Spleen (tissue), 11 donors: ENCODE data around the gene FNBP1. TPM values are rescaled to one million over a fixed set of nuclear protein-coding genes. Genes with fewer than 3 reads are reported as not detected.

Experiments used
- DNase-seq: peaks from one replicate; pipeline ENCODE4 v3.0.0-alpha.2; 2020
- H3K27ac ChIP-seq, 8 donors: fragments of 200-600 bp; sonication (generic) in 7 of 8; 1 replicate in 4 of 8; 2 replicates in 4 of 8; pipeline versions ENCODE4 v1.5.0 to v1.8.0; 2016 to 2021; ENCODE audit warnings: inconsistent platforms in 4 of 8, mild to moderate bottlenecking in 4 of 8, moderate library complexity in 1 of 8
- H3K27me3 ChIP-seq, 7 donors: fragments of 200-600 bp; sonication (generic) in 6 of 7; replicated peaks in 1 of 7; 1 replicate in 4 of 7; 2 replicates in 3 of 7; pipeline versions ENCODE4 v1.5.0 to v1.8.0; 2016 to 2021; ENCODE audit warnings: inconsistent platforms in 3 of 7, mild to moderate bottlenecking in 1 of 7
- H3K36me3 ChIP-seq, 6 donors: fragments of 200-600 bp; sonication (generic) in 5 of 6; 1 replicate in 4 of 6; 2 replicates in 2 of 6; pipeline versions ENCODE4 v1.5.0 to v1.8.0; 2016 to 2021; ENCODE audit warnings: inconsistent platforms in 2 of 6
- H3K4me1 ChIP-seq, 6 donors: fragments of 200-600 bp; sonication (generic) in 5 of 6; 1 replicate in 3 of 6; 2 replicates in 3 of 6; pipeline versions ENCODE4 v1.5.0 to v1.8.0; 2016 to 2021; ENCODE audit warnings: inconsistent platforms in 3 of 6
- H3K4me3 ChIP-seq, 8 donors: fragments of 200-600 bp; sonication (generic) in 7 of 8; 1 replicate in 4 of 8; 2 replicates in 4 of 8; pipeline versions ENCODE4 v1.5.0 to v1.8.0; 2016 to 2021; ENCODE audit warnings: inconsistent platforms in 4 of 8, mild to moderate bottlenecking in 4 of 8, moderate library complexity in 2 of 8
- H3K9me3 ChIP-seq, 8 donors: fragments of 200-600 bp; sonication (generic) in 7 of 8; 1 replicate in 4 of 8; 2 replicates in 4 of 8; pipeline versions ENCODE4 v1.5.0 to v1.8.0; 2016 to 2021; ENCODE audit warnings: inconsistent platforms in 4 of 8
- POLR2A ChIP-seq, 3 donors: fragments of 450-650 bp; IDR thresholded peaks; one replicate each; pipeline ENCODE4 v1.5.1; 2017; ENCODE audit warnings: antibody characterized with exemption in 3 of 3, mild to moderate bottlenecking in 1 of 3
- POLR2AphosphoS5 ChIP-seq, 3 donors: sonication (generic); formaldehyde crosslinking; IDR thresholded peaks; one replicate each; pipeline ENCODE4 v1.5.1; 2017; ENCODE audit warnings: antibody characterized with exemption in 3 of 3
- whole genome bisulfite sequencing, 5 donors: extraction: QIAGEN DNeasy Blood & Tissue Kit in 3 of 5; methylation state at CpG; one replicate each; pipeline versions ENCODE4 v1.1.5 to v1.1.7; 2013 to 2018; 5-methylcytosine and 5-hydroxymethylcytosine counted together
- intact Hi-C: fragments of 100-400 bp; cut with DNase I; formaldehyde crosslinking; loops from one replicate; pipeline ENCODE4 v1.15.0; 2023; ENCODE audit warnings: low total_unique reads
- polyA plus RNA-seq, 3 donors: library from polyadenylated mRNA; stranded (reverse); fragments of 200-250 nt; gene quantifications; one replicate each; pipeline ENCODE4 v1.2.1, GENCODE V29; 2013
- total RNA-seq, 7 donors: library from RNA; depleted of rRNA in 3 of 7; stranded (reverse); fragments of >200 nt in 3 of 7; fragmentation: NEBNext Ultra II Directional in 4 of 7; extraction: Animal tissue kit (Norgen Biotek cat#: 25700) in 4 of 7; gene quantifications; one replicate each; pipeline versions ENCODE4 v1.1.0 to v1.2.1, GENCODE V29; 2016 to 2021
- TF ChIP-seq, protein P1 (sequence below), 11 experiments: fragments of 200-600 bp in 7 of 11; fragments of 450-650 bp in 4 of 11; sonication (generic) in 4 of 11; IDR thresholded peaks in 8 of 11; conservative IDR thresholded peaks in 3 of 11; 1 replicate in 7 of 11; 2 replicates in 4 of 11; pipeline versions ENCODE4 v1.4.0 to v1.8.0; 2016 to 2021; ENCODE audit warnings: antibody characterized with exemption in 11 of 11, inconsistent platforms in 4 of 11, mild to moderate bottlenecking in 1 of 11
- donor health status: healthy with polysubstance abuse.
- donor health status: DM: no; HTN: no; CAD: no; lungs with moderate emphysema.
- donor health status: DM: no; HTN: no; CAD: no.
- donor health status: Bipolar disorder and iron deficiency.
- donor health status: healthy.
- donor health status: DM: no; HTN: no; CAD: no.
- donor health status: DM: yes; HTN: yes; CAD: no.

The FNBP1 gene
- total and polyA plus RNA-seq, 10 donors: 40.6 to 156 (median 146) TPM

DNA sequence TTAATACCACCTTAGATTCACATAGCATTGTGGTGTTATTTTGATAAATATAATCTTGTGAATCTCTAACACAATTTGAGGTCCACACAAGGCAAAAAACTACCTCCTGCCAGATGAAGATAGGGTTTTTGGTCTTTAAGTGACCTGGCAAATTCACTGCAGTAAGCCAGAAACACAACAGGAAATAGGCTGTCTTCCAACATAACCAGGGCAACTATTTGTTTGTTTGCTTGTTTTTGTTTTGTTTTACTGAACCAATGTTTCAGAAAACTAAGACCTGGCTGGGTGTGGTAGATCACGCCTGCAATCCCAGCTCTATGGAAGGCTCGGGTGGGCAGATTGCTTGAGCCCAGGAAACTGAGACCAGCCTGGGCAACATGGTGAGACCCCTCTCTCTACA lies 112.2 kb downstream of the FNBP1 start:
- Histone ChIP-seq H3K4me3 (no peak overlapping the region), H3K36me3 (peaks cover 0 to 65% (median 39%) of the 10 kb centered on the region in 6 donors), H3K27ac (peak overlapping the region in 7 of 8 donors; percentile 30 to 76 (median 52)), H3K27me3 (no peaks in the 10 kb centered on the region), H3K4me1 (peaks cover 32 to 60% (median 55%) of the 10 kb centered on the region in 6 donors), H3K9me3 (no peaks in the 10 kb centered on the region)
- intact Hi-C loops: no loop called here
- TF ChIP-seq, protein P1, sequence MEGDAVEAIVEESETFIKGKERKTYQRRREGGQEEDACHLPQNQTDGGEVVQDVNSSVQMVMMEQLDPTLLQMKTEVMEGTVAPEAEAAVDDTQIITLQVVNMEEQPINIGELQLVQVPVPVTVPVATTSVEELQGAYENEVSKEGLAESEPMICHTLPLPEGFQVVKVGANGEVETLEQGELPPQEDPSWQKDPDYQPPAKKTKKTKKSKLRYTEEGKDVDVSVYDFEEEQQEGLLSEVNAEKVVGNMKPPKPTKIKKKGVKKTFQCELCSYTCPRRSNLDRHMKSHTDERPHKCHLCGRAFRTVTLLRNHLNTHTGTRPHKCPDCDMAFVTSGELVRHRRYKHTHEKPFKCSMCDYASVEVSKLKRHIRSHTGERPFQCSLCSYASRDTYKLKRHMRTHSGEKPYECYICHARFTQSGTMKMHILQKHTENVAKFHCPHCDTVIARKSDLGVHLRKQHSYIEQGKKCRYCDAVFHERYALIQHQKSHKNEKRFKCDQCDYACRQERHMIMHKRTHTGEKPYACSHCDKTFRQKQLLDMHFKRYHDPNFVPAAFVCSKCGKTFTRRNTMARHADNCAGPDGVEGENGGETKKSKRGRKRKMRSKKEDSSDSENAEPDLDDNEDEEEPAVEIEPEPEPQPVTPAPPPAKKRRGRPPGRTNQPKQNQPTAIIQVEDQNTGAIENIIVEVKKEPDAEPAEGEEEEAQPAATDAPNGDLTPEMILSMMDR (IDR thresholded peaks at IDR 0.05 in 8 of 11, conservative IDR thresholded peaks at IDR 0.05 in 3 of 11): no peak
- TF ChIP-seq POLR2AphosphoS5 (IDR thresholded peaks at IDR 0.05) (no peak), POLR2A (IDR thresholded peaks at IDR 0.05) (no peak)
- no peak for DNase-seq
- WGBS, 5 donors: 75 to 90% (median 86%) methylated on average over 2 of the region's 2 CpGs

DNA sequence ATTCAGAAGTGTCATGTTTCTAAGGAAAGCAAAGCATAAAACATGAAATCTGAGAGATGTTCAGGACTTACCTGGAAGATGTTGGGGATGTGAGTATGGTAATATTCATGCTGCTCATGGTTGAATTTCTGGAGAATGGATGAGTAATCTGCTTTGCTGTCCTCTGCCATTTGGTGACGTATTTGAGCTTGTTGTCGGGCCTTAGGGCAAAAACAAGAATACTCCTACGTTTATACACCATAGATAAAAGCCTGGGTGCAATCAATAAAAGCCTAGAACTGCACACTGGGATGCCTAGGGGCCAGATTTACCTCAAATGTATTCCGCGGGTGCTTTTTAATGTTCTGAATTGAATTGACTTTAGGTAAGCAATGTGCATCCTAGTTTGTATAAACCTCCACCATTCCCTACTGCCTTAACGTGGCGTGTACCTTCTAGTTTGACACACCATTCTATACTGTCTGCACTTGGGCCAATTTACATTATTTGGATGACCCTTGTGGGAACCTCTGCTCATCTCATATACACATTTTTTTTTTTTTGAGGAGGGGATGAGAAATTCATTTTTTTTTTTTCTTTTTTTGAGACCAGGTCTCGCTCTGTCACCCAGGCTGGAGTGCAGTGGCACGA lies 113.4 kb downstream of the FNBP1 start:
- Histone ChIP-seq H3K36me3 (peaks cover 0 to 69% (median 48%) of the 10 kb centered on the region in 6 donors), H3K9me3 (no peaks in the 10 kb centered on the region), H3K27me3 (no peaks in the 10 kb centered on the region), H3K27ac (peak overlapping the region in 2 of 8 donors; percentile 48 to 71), H3K4me1 (peaks cover 28 to 49% (median 44%) of the 10 kb centered on the region in 6 donors), H3K4me3 (no peak overlapping the region)
- no peak for DNase-seq
- TF ChIP-seq, protein P1 (IDR thresholded peaks at IDR 0.05 in 8 of 11, conservative IDR thresholded peaks at IDR 0.05 in 3 of 11): no peak
- no peak for TF ChIP-seq POLR2A (IDR thresholded peaks at IDR 0.05)
- TF ChIP-seq POLR2AphosphoS5 (IDR thresholded peaks at IDR 0.05): no peak
- 93 to 97% (median 96%) methylated on average over 9 of the region's 9 CpGs for WGBS, 5 donors
- intact Hi-C loops: no loop called here

DNA sequence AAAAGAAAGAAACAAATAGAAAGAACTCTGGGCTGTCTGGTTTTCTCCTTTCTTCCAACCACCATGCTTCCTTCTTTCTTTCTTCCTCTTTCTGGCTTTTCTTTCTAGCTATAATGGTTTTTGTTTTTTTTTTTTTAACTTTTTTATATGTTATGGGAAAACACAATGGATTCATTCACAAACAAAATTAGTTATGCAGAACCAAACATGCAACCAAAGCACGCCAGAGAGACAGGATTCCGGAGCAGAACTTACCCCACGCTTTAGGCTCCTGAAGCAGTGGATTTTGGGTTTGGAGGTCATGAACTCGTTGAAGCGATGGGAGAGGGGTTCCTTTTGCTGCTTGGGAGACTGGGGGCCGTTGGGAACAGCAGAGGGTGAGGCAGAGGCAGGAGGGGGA lies 119.4 kb downstream of the FNBP1 start:
- Histone ChIP-seq H3K27me3 (no peaks in the 10 kb centered on the region), H3K4me3 (no peak overlapping the region), H3K4me1 (peaks cover 0 to 53% (median 10%) of the 10 kb centered on the region in 6 donors), H3K36me3 (peaks cover 0 to 88% (median 70%) of the 10 kb centered on the region in 6 donors), H3K27ac (peak overlapping the region in 2 of 8 donors; percentile 10 to 13), H3K9me3 (no peaks in the 10 kb centered on the region)
- 77 to 84% (median 80%) methylated on average over 6 of the region's 6 CpGs for WGBS, 5 donors
- no peak for TF ChIP-seq POLR2A (IDR thresholded peaks at IDR 0.05)
- DNase-seq: no peak
- intact Hi-C loops: no loop called here

DNA sequence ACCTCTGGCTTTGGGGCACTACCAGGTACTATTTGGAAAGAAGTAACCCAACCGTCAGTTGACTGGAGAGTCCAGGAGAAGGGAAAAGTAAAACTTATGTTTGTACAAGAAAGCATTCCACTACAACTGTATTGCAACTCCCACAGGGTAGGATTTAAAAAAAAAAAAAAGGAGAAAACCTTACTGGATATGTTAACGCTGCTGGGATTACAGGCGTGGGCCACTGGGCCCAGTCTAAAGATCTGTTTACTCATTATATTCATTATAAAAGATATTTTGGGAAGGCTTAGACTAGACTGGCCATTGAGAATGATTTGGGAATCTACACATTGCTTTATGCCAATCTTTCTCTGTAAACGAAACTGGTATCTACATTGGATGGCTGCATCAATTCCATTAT lies 121.1 kb downstream of the FNBP1 start:
- intact Hi-C loops: no loop called here
- Histone ChIP-seq H3K4me1 (peaks cover 0 to 61% (median 11%) of the 10 kb centered on the region in 6 donors), H3K27me3 (no peaks in the 10 kb centered on the region), H3K36me3 (peaks cover 0 to 88% (median 62%) of the 10 kb centered on the region in 6 donors), H3K9me3 (no peaks in the 10 kb centered on the region), H3K4me3 (no peak overlapping the region), H3K27ac (no peak overlapping the region)
- TF ChIP-seq POLR2AphosphoS5 (IDR thresholded peaks at IDR 0.05): no peak
- TF ChIP-seq POLR2A (IDR thresholded peaks at IDR 0.05): no peak
- no peak for DNase-seq
- 91 to 97% (median 95%) methylated on average over 4 of the region's 4 CpGs for WGBS, 5 donors

DNA sequence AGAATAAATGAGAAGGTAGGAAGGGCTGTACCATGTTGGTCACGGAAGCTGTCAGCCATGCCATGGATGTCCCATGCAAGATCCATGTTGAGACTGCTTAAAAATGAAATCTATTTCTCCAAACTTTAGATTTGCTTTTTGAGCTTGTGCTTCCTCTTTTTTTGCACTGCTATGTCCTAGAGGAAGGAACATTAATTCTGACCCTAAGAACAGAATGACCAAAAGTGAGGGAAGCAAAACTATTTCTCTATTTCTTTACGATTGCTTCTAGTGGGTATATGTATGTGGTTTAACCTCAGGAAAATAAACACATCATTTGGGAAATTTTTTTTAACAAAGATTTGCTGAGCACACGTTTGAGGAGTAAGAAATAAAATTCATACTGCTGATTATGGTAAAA lies 123.1 kb downstream of the FNBP1 start:
- no peak for DNase-seq
- intact Hi-C loops: no loop called here
- TF ChIP-seq POLR2AphosphoS5 (IDR thresholded peaks at IDR 0.05) (no peak), POLR2A (IDR thresholded peaks at IDR 0.05) (no peak)
- TF ChIP-seq, protein P1 (IDR thresholded peaks at IDR 0.05 in 8 of 11, conservative IDR thresholded peaks at IDR 0.05 in 3 of 11): no peak
- no peaks in the 10 kb centered on the region for H3K9me3 ChIP-seq
- H3K4me1 ChIP-seq: peaks cover 0 to 65% (median 11%) of the 10 kb centered on the region in 6 donors
- no peak overlapping the region for H3K4me3 ChIP-seq
- H3K27ac ChIP-seq: peak overlapping the region in 6 of 8 donors; percentile 9 to 68 (median 40)
- peaks cover 0 to 88% (median 45%) of the 10 kb centered on the region in 6 donors for H3K36me3 ChIP-seq
- H3K27me3 ChIP-seq: no peaks in the 10 kb centered on the region
- WGBS, 5 donors: 44 to 73% (median 54%) methylated on average over 3 of the region's 3 CpGs
